Adrenal gland (tissue), 12 donors: ENCODE data around the gene METTL25B. TPM values are rescaled to one million over a fixed set of nuclear protein-coding genes. Genes with fewer than 3 reads are reported as not detected.

Experiments used
- DNase-seq, 7 donors: peaks; one replicate each; pipeline ENCODE4 v3.0.0-alpha.2; 2019 to 2020
- H3K27ac ChIP-seq, 5 donors: fragments of 200-600 bp; sonication (generic) in 4 of 5; 1 replicate in 3 of 5; 2 replicates in 2 of 5; pipeline versions ENCODE4 v1.5.1 to v1.8.0; 2016 to 2020; ENCODE audit warnings: mild to moderate bottlenecking in 1 of 5
- H3K27me3 ChIP-seq: fragments of 200-600 bp; 2 replicates; pipeline ENCODE4 v1.8.0; 2021
- H3K36me3 ChIP-seq, 2 donors: fragments of 200-600 bp; replicated peaks in 1 of 2; 1 replicate in 1 of 2; 2 replicates in 1 of 2; pipeline versions ENCODE4 v1.5.1 to v1.8.0; 2018 to 2022
- H3K4me1 ChIP-seq, 2 donors: fragments of 200-600 bp; replicated peaks in 1 of 2; 1 replicate in 1 of 2; 2 replicates in 1 of 2; pipeline versions ENCODE4 v1.5.1 to v1.8.0; 2018 to 2021
- H3K4me3 ChIP-seq, 4 donors: fragments of 200-600 bp; sonication (generic) in 3 of 4; one replicate each; pipeline ENCODE4 v1.5.1; 2016 to 2018
- H3K9me3 ChIP-seq, 3 donors: fragments of 200-600 bp; sonication (generic) in 1 of 3; replicated peaks in 1 of 3; 1 replicate in 2 of 3; 2 replicates in 1 of 3; pipeline versions ENCODE4 v1.5.1 to v1.8.0; 2016 to 2021
- POLR2A ChIP-seq, 2 donors: fragments of 450-650 bp; IDR thresholded peaks; one replicate each; pipeline ENCODE4 v1.6.1; 2017; ENCODE audit warnings: antibody characterized with exemption in 2 of 2, mild to moderate bottlenecking in 2 of 2, moderate library complexity in 1 of 2
- WGBS, 4 donors: extraction: QIAGEN DNeasy Blood & Tissue Kit in 2 of 4; methylation state at CpG; one replicate each; pipeline versions ENCODE4 v1.1.5 to v1.1.7; 2013 to 2017; 5-methylcytosine and 5-hydroxymethylcytosine counted together
- intact Hi-C, 2 donors: fragments of 100-400 bp; cut with DNase I; formaldehyde crosslinking; loops; one replicate each; pipeline versions ENCODE4 v1.14.1 to v1.15.0; 2022 to 2023
- polyA plus RNA-seq, 3 donors: library from polyadenylated mRNA; stranded (reverse); fragments of 200-250 nt in 2 of 3; fragments of 350-450 nt in 1 of 3; fragmentation: Illumina TruSeq in 1 of 3; extraction: RNeasy Lipid Tissue Mini Kit (QIAGEN cat#74804) in 1 of 3; gene quantifications; one replicate each; pipeline ENCODE4 v1.2.3, GENCODE V29; 2013 to 2014
- total RNA-seq, 9 donors: library from RNA; depleted of rRNA in 4 of 9; stranded (reverse); fragments of >200 nt in 4 of 9; fragments of 120-200 nt in 1 of 9; fragmentation: NEBNext Ultra II Directional in 1 of 9; extraction: Animal tissue kit (Norgen Biotek cat#: 25700) in 1 of 9; gene quantifications; one replicate each; pipeline versions ENCODE4 v1.1.0 to v1.2.4, GENCODE V29; 2013 to 2023
- TF ChIP-seq, protein P1 (sequence below), 6 experiments: fragments of 450-650 bp in 4 of 6; fragments of 200-600 bp in 2 of 6; sonication (generic) in 1 of 6; IDR thresholded peaks; 1 replicate in 5 of 6; 2 replicates in 1 of 6; pipeline versions ENCODE4 v1.5.1 to v1.8.0; 2016 to 2021; ENCODE audit warnings: antibody characterized with exemption in 6 of 6, mild to moderate bottlenecking in 2 of 6, moderate library complexity in 1 of 6
- donor health status: healthy with polysubstance abuse.
- donor health status: Bipolar disorder and iron deficiency.
- donor health status: DM: yes; HTN: yes; CAD: no.
- donor health status: DM: no; HTN: no; CAD: no.
- donor health status: DM: no; HTN: no; CAD: no.
- donor health status: DM: yes; HTN: yes; CAD: no.

The METTL25B gene
- total and polyA plus RNA-seq, 12 donors = 17.4 to 140 (median 32.5) TPM

DNA sequence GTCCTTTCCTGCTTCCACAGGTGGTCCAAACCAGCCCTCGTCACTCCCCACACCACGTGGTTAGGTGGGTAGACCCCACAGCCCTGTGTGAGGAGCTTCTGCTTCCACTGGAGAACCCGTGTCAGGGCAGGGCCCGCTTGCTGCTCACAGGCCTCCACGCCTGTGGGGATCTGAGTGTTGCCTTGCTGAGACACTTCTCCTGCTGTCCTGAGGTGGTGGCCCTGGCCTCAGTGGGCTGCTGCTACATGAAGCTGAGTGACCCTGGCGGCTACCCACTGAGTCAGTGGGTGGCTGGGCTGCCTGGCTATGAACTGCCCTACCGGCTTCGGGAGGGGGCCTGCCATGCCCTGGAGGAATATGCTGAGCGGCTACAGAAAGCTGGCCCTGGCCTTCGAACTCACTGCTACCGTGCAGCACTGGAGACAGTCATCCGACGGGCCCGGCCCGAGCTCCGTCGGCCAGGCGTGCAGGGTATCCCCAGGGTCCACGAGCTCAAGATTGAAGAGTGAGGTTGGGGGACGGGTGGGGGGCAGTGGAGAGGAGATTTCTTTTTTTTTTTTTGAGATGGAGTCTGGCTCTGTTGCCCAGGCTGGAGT, 5.8 kb downstream of the METTL25B start:
- intact Hi-C loops = no loop called here
- no peak for TF ChIP-seq POLR2A (IDR thresholded peaks at IDR 0.05)
- TF ChIP-seq, protein P1, sequence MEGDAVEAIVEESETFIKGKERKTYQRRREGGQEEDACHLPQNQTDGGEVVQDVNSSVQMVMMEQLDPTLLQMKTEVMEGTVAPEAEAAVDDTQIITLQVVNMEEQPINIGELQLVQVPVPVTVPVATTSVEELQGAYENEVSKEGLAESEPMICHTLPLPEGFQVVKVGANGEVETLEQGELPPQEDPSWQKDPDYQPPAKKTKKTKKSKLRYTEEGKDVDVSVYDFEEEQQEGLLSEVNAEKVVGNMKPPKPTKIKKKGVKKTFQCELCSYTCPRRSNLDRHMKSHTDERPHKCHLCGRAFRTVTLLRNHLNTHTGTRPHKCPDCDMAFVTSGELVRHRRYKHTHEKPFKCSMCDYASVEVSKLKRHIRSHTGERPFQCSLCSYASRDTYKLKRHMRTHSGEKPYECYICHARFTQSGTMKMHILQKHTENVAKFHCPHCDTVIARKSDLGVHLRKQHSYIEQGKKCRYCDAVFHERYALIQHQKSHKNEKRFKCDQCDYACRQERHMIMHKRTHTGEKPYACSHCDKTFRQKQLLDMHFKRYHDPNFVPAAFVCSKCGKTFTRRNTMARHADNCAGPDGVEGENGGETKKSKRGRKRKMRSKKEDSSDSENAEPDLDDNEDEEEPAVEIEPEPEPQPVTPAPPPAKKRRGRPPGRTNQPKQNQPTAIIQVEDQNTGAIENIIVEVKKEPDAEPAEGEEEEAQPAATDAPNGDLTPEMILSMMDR (IDR thresholded peaks at IDR 0.05) = no peak
- no peak overlapping the region for H3K4me3 ChIP-seq
- no peak overlapping the region for H3K27ac ChIP-seq
- H3K36me3 ChIP-seq = peaks cover 0 to 24% of the 10 kb centered on the region in 2 donors
- DNase-seq = no peak
- H3K4me1 ChIP-seq = peaks cover 6% of the 10 kb centered on the region in 2 donors
- 93 to 97% (median 94%) methylated on average over 17 to 20 of the region's 20 CpGs for WGBS, 4 donors
- no peaks in the 10 kb centered on the region for H3K27me3 ChIP-seq
- H3K9me3 ChIP-seq = no peaks in the 10 kb centered on the region

DNA sequence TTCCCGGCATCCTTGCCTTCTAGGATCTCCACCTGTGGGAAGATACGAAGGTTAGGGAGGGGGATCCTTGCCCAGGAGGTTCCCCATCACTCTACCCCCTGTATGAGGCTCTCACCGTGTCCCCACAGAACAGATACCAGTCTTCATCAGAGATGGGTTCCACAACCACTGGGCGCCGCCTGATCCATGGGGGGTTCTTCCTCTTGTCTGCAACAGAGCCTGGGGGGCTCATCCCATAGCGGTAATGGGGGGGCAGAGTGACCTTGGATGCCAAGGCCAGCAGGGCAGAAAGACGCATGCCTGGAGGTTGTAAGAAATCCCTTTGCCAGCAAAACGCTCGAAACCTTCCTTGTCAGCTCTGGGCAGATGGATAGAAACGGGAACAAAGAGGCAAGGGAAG, 10.1 kb downstream of the METTL25B start:
- Histone ChIP-seq H3K36me3 (peaks cover 0 to 36% of the 10 kb centered on the region in 2 donors), H3K4me1 (peaks cover 0 to 8% of the 10 kb centered on the region in 2 donors), H3K9me3 (no peaks in the 10 kb centered on the region), H3K27ac (no peak overlapping the region), H3K4me3 (no peak overlapping the region), H3K27me3 (no peaks in the 10 kb centered on the region)
- 60 to 78% (median 73%) methylated on average over 7 to 10 of the region's 10 CpGs for WGBS, 4 donors
- no peak for TF ChIP-seq POLR2A (IDR thresholded peaks at IDR 0.05)
- TF ChIP-seq, protein P1 (IDR thresholded peaks at IDR 0.05) = no peak
- intact Hi-C loops = no loop called here
- no peak for DNase-seq

DNA sequence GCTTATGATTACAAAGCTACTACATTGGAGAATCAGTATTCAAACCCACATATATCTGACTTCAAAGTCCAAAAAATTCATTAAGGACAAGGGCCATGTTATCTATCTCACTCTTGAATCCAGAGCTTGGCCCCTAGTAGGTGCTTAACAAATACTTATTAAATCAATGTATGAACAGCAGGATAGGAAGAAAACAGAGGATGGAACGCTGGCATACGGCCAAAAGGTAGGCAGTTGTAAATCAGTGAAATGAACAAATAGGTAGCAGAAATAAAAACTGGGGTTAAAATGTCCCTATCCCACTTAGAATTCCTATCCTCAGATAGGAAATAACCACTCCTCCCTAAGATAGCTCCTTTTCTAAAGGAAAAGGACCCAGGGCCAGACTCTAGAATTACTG, 10.6 kb downstream of the METTL25B start:
- H3K4me1 ChIP-seq = peaks cover 0 to 8% of the 10 kb centered on the region in 2 donors
- no peak overlapping the region for H3K27ac ChIP-seq
- no peak for TF ChIP-seq POLR2A (IDR thresholded peaks at IDR 0.05)
- TF ChIP-seq, protein P1 (IDR thresholded peaks at IDR 0.05) = no peak
- 74 to 89% (median 83%) methylated on average over 2 of the region's 2 CpGs for WGBS, 4 donors
- H3K36me3 ChIP-seq = peaks cover 0 to 39% of the 10 kb centered on the region in 2 donors
- H3K27me3 ChIP-seq = no peaks in the 10 kb centered on the region
- intact Hi-C loops = no loop called here
- no peak for DNase-seq
- H3K4me3 ChIP-seq = no peak overlapping the region
- H3K9me3 ChIP-seq = no peaks in the 10 kb centered on the region

DNA sequence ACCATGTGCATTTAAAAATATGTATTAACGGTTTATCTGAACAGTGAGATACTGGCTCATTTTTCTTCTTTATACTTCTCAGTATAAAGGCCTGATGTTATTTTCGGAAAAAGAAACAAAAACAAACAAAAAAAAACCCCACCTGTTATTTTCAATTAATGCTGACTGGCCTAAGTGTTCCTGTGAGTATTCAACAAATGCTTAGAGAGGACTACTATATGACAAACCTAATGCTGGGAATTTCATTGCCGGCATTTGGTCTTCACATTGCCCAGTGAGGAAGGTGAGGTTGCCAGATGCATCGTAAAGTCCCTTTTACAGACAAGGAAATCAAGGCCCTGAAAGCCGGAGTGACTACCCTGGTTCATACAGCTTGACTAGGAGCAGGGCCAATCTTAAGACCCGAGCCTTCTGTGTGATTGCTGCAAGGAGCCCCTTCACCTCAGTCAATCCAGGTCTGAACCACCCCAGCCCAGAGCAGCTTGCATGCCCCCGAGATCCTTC, 12.0 kb downstream of the METTL25B start:
- Histone ChIP-seq H3K27ac (peak overlapping the region in 1 of 5 donors; percentile 52), H3K4me1 (peaks cover 0 to 12% of the 10 kb centered on the region in 2 donors), H3K27me3 (no peaks in the 10 kb centered on the region), H3K36me3 (peaks cover 0 to 34% of the 10 kb centered on the region in 2 donors), H3K4me3 (peak overlapping the region in 3 of 4 donors; percentile 49 to 65 (median 65)), H3K9me3 (no peaks in the 10 kb centered on the region)
- DNase-seq = peak in 1 of 7 donors; percentile 67
- intact Hi-C loops = no loop called here
- no peak for TF ChIP-seq POLR2A (IDR thresholded peaks at IDR 0.05)
- TF ChIP-seq, protein P1 (IDR thresholded peaks at IDR 0.05) = no peak
- 16 to 20% (median 18%) methylated on average over 5 to 7 of the region's 7 CpGs for WGBS, 4 donors
